ENCODE measurements around the gene CDRT4.
A peak's percentile ranks its signal among the peaks of the same experiment; 100 is the strongest.

Gene CDRT4

GRCh38 chr17:15432807-15433611 is 34.4 kb downstream of the CDRT4 start:
- DNase-seq (ENCODE audit: low read depth, low spot score), result no peak

GRCh38 chr17:15431766-15432165 is 35.7 kb downstream of the CDRT4 start:
- DNase-seq (ENCODE audit: low read depth, low spot score), result no peak

GRCh38 chr17:15431196-15431595 is 36.2 kb downstream of the CDRT4 start:
- no peak for DNase-seq (ENCODE audit: low read depth, low spot score)

- no peak for DNase-seq (ENCODE audit: low read depth, low spot score)
Measured at GRCh38 chr17:15424521-15424920, 42.9 kb downstream of the CDRT4 start.

GRCh38 chr17:15422392-15422965 is 44.9 kb downstream of the CDRT4 start:
- peak; percentile 68 for DNase-seq (ENCODE audit: low read depth, low spot score)

- DNase-seq (ENCODE audit: low read depth, low spot score), result no peak
Measured at GRCh38 chr17:15418781-15419180, 48.6 kb downstream of the CDRT4 start.

GRCh38 chr17:15414532-15415306 is 52.7 kb downstream of the CDRT4 start:
- DNase-seq (ENCODE audit: low read depth, low spot score), result peak; percentile 61

GRCh38 chr17:15413101-15413771 is 54.2 kb downstream of the CDRT4 start:
- DNase-seq (ENCODE audit: low read depth, low spot score), result no peak

- no peak for DNase-seq (ENCODE audit: low read depth, low spot score)
Measured at GRCh38 chr17:15412606-15413005, 54.8 kb downstream of the CDRT4 start.

GRCh38 chr17:15411384-15412198 is 55.8 kb downstream of the CDRT4 start:
- no peak for DNase-seq (ENCODE audit: low read depth, low spot score)

GRCh38 chr17:15409721-15410250 is 57.6 kb downstream of the CDRT4 start:
- DNase-seq (ENCODE audit: low read depth, low spot score), result no peak

GRCh38 chr17:15408803-15409202 is 58.6 kb downstream of the CDRT4 start:
- DNase-seq (ENCODE audit: low read depth, low spot score), result no peak

GRCh38 chr17:15406081-15406480 is 61.3 kb downstream of the CDRT4 start:
- DNase-seq (ENCODE audit: low read depth, low spot score), result no peak

- DNase-seq (ENCODE audit: low read depth, low spot score), result no peak
Measured at GRCh38 chr17:15405058-15405415, 62.4 kb downstream of the CDRT4 start.

- no peak for DNase-seq (ENCODE audit: low read depth, low spot score)
Measured at GRCh38 chr17:15404106-15405057, 63.0 kb downstream of the CDRT4 start.

GRCh38 chr17:15403276-15403939 is 64.0 kb downstream of the CDRT4 start:
- DNase-seq (ENCODE audit: low read depth, low spot score), result no peak

GRCh38 chr17:15399443-15399842 is 68.0 kb downstream of the CDRT4 start:
- DNase-seq (ENCODE audit: low read depth, low spot score), result no peak

- DNase-seq (ENCODE audit: low read depth, low spot score), result peak; percentile 39
Measured at GRCh38 chr17:15398736-15399331, 68.6 kb downstream of the CDRT4 start.

GRCh38 chr17:15398291-15398690 is 69.1 kb downstream of the CDRT4 start:
- peak; percentile 50 for DNase-seq (ENCODE audit: low read depth, low spot score)

Data from ELF-1 (cell line).